ENCODE data around the gene LGI2.

DNA sequence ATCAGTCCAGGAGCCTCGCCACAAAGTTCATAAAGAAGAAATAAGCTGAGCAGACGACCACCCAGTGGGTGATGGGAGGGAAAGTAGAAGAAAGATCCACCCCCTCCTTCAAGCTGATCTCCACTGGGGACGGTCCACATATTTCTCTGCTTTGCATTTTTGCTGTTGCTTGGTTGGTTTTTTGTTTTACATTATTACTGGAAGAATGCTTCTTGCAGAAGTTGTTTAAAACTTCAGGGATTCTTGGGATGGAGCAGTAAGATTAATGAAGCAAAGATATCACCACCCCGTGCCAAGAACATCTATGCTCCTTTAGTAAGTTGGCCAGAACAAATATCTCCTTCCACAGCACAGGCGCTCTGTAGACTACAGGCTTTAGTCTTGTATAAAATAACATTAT, 30.1 kb downstream of the LGI2 start:
- no peak for TF ChIP-seq EGR1 (IDR thresholded peaks at IDR 0.05; ENCODE audit: low read depth in 2 of 2)
- TF ChIP-seq, protein P1, sequence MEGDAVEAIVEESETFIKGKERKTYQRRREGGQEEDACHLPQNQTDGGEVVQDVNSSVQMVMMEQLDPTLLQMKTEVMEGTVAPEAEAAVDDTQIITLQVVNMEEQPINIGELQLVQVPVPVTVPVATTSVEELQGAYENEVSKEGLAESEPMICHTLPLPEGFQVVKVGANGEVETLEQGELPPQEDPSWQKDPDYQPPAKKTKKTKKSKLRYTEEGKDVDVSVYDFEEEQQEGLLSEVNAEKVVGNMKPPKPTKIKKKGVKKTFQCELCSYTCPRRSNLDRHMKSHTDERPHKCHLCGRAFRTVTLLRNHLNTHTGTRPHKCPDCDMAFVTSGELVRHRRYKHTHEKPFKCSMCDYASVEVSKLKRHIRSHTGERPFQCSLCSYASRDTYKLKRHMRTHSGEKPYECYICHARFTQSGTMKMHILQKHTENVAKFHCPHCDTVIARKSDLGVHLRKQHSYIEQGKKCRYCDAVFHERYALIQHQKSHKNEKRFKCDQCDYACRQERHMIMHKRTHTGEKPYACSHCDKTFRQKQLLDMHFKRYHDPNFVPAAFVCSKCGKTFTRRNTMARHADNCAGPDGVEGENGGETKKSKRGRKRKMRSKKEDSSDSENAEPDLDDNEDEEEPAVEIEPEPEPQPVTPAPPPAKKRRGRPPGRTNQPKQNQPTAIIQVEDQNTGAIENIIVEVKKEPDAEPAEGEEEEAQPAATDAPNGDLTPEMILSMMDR (IDR thresholded peaks at IDR 0.05; ENCODE audit: low read depth, low read length, missing input control): no peak
- no peak for TF ChIP-seq TAF1 (conservative IDR thresholded peaks at IDR 0.05)
- no peak for TF ChIP-seq JUND (IDR thresholded peaks at IDR 0.05)
- TF ChIP-seq, protein P2, sequence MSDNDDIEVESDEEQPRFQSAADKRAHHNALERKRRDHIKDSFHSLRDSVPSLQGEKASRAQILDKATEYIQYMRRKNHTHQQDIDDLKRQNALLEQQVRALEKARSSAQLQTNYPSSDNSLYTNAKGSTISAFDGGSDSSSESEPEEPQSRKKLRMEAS (IDR thresholded peaks at IDR 0.05): no peak
- TF ChIP-seq, protein P3, sequence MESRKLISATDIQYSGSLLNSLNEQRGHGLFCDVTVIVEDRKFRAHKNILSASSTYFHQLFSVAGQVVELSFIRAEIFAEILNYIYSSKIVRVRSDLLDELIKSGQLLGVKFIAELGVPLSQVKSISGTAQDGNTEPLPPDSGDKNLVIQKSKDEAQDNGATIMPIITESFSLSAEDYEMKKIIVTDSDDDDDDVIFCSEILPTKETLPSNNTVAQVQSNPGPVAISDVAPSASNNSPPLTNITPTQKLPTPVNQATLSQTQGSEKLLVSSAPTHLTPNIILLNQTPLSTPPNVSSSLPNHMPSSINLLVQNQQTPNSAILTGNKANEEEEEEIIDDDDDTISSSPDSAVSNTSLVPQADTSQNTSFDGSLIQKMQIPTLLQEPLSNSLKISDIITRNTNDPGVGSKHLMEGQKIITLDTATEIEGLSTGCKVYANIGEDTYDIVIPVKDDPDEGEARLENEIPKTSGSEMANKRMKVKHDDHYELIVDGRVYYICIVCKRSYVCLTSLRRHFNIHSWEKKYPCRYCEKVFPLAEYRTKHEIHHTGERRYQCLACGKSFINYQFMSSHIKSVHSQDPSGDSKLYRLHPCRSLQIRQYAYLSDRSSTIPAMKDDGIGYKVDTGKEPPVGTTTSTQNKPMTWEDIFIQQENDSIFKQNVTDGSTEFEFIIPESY (IDR thresholded peaks at IDR 0.05): no peak
- TF ChIP-seq GABPA (IDR thresholded peaks at IDR 0.05 in 1 of 2, conservative IDR thresholded peaks at IDR 0.05 in 1 of 2): no peak
- TF ChIP-seq SP1 (IDR thresholded peaks at IDR 0.05): no peak
- TF ChIP-seq YY1 (IDR thresholded peaks at IDR 0.05): no peak
- TF ChIP-seq RAD21 (IDR thresholded peaks at IDR 0.05): no peak
- TF ChIP-seq, protein P4, sequence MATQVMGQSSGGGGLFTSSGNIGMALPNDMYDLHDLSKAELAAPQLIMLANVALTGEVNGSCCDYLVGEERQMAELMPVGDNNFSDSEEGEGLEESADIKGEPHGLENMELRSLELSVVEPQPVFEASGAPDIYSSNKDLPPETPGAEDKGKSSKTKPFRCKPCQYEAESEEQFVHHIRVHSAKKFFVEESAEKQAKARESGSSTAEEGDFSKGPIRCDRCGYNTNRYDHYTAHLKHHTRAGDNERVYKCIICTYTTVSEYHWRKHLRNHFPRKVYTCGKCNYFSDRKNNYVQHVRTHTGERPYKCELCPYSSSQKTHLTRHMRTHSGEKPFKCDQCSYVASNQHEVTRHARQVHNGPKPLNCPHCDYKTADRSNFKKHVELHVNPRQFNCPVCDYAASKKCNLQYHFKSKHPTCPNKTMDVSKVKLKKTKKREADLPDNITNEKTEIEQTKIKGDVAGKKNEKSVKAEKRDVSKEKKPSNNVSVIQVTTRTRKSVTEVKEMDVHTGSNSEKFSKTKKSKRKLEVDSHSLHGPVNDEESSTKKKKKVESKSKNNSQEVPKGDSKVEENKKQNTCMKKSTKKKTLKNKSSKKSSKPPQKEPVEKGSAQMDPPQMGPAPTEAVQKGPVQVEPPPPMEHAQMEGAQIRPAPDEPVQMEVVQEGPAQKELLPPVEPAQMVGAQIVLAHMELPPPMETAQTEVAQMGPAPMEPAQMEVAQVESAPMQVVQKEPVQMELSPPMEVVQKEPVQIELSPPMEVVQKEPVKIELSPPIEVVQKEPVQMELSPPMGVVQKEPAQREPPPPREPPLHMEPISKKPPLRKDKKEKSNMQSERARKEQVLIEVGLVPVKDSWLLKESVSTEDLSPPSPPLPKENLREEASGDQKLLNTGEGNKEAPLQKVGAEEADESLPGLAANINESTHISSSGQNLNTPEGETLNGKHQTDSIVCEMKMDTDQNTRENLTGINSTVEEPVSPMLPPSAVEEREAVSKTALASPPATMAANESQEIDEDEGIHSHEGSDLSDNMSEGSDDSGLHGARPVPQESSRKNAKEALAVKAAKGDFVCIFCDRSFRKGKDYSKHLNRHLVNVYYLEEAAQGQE (IDR thresholded peaks at IDR 0.05): no peak
